GM18499 (cell line): ENCODE data around the gene CELA1.
A peak's percentile ranks its signal among the peaks of the same experiment; 100 is the strongest.

ENCODE experiments used
- ATAC-seq: cut with Tn5 transposase; IDR thresholded peaks from one replicate; pipeline ENCODE4 v1.9.1; 2021; ENCODE audit warnings: moderate number of reproducible peaks; ENCODE audit not compliant: insufficient read depth, unreplicated experiment

Gene CELA1

DNA sequence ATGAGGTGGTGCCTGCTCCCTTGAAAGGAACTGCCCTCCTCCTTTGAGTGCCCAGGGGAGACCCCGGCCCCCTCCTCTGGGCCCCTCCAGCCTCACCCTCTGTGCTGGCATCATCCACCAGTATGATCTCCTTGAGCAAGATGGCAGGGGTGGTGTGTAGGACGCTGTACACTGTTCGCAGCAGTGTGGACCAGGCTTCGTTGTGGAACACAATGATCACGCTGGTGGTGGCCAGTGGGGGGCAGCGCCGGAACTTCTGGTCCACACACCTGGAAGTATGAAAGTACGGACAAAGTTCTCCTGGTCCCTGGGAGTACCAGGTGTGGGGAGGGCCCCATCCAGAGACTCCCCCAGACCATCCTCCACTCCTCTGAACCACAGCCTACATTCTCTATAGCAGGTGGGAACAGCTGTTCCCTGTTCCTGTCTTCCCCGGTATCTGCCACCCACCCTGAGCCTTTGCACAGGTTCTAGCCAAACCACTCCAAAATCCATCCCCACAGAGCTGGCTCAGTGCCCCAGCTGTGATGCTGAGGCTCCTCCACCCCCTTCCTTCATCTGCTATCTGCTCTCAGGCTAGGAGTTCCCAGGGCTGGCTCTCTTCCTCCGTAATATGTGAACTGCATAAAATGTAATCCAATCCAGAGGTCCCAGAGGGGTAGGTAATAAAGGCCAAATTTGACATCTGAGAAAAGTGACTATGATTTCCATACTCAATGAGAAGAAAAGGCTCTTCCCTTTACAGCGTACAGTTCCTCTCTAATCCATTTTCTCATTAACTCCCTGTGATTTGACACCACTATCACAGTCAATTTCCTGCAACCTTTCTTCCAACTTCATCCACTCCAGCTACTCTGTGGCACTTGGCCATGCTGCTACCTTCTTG is 30.9 kb upstream of the CELA1 start:
- ATAC-seq = no peak

DNA sequence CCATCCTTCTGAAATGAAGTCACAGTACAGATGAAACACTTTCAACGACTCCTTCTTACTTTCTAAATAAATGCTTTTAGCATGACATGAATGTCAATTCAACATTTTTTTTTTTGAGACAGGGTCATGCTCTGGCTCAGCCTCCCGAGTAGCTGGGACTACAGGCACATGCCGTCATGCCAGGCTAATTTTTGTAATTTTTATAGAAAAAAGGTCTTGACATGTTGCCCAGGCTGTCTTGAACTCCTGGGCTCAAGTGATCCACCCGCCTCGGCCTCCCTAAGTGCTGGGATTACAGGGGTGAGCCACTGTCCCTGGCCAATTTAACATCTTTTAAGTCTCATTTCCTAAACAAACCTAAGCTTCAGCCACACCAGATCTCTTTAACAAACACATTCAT is 28.4 kb upstream of the CELA1 start:
- ATAC-seq = no peak

DNA sequence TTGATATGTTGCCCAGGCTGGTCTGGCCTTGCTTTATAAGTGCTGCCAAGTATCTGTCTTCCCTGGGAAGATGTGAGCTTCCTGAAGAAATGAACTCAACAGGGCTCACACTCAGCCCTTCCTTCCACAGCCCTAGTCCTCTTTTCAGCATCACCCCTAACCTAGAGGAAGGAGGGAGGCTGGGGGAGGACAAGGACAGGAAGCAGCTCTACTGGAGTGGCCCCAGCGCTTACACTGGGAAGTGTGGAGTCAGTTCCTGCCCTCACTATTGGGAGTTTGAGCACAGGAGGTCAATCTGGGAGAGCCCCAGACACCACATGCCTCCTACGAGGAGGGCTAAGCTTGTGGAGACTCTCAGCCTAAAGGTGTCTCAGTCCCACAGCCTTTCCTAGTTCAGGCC is 27.9 kb upstream of the CELA1 start:
- no peak for ATAC-seq

DNA sequence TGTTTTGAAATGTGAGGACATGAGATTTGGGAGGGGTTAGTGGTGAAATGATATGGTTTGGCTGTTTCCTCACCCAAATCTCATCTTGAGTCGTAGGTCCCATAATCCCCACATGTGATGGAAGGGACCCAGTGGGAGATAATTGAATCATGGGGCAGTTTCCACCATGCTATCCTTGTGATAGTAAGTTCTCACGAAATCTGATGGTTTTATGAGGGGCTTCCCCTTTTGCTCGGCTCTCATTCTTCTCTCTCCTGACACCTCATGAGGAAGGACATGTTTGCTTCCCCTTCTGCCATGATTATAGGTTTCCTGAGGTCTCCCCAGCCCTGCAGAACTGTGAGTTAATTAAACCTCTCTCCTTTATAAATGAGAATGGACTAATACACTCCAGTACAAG is 26.7 kb upstream of the CELA1 start:
- no peak for ATAC-seq

DNA sequence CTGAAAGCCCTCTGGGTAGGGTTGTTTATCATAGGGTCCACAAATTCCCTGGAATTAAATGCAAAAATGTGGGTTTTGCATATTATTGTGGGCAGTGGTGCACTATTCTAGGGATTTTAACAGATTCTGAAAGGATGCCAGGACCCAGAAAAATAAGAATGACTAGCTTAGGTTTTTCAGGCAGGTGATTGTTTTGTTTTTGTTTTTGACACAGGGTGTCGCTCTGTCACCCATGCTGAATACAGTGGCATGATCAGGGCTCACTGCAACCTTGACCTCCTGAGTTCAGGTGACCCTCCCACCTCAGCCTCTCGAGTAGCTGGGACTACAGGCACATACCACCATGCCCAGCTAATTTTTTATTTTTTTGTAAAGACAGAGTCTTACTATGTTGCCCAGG is 25.5 kb upstream of the CELA1 start:
- ATAC-seq = no peak

DNA sequence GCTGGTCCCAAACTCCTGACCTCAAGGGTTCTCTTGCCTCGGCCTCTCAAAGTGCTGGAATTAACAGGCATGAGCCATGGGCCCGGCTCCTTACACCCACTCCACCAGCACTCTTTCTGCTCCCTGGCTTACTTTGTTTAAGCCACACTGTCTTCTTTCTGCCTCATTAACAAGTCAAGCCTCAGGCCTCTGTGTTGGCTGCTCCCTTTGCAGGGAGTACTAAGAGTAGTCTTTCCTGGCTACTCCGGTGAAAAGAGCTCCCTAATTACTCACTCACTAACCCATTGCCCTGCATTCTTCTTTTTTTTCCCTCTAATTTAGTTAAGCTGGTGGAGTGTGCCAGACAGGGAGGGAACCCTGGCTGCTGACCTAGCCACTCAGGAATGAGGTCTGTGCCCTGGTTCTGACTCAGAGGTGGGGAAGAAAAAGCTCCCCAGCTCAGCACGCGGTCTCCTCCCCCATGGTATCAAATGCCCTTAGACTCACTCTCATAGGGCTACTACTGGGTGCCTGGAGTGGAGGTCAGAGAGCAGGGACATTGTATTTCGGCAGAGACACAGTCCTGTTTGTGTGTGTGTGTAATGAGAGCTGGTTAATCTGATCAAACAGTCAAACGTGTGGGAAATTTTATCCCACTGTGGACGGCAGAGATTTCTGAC is 24.9 kb upstream of the CELA1 start:
- ATAC-seq = no peak

DNA sequence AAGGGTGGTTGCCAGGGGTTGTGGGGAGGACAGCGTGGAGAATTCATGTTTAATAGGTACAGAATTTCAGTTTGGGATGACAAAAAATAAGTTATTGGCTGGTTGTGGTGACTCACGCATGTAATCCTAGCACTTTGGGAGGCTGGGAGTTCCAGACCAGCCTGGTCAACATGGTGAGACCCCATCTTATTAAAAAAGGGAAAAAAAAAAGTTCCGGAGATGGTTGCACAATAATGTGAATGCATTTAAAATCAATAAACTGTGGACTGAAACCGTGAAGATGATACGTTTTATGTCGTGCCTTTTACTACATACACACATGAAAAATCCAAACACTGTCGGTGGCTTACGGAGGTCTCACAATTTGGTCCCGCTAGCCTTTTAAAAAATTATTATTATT is 24.2 kb upstream of the CELA1 start:
- no peak for ATAC-seq

DNA sequence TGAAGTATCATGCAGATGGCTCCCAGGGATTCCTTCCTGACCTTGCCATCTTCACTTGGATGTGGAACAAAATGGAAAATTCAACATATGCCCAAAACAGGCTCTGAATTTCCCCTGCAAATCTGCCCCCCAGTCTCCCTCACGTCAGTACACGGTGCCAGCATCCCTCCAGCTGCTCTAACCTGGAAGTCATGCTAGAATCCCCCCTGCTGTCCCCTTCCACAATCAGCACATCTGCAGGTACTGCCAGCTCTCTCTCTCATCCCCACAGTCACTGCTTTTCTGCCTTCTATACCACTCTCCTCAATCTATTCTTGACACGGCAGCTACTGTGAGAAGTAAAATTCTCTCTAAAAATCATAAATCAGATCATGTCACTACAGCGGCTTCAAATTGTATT is 23.1 kb upstream of the CELA1 start:
- no peak for ATAC-seq

DNA sequence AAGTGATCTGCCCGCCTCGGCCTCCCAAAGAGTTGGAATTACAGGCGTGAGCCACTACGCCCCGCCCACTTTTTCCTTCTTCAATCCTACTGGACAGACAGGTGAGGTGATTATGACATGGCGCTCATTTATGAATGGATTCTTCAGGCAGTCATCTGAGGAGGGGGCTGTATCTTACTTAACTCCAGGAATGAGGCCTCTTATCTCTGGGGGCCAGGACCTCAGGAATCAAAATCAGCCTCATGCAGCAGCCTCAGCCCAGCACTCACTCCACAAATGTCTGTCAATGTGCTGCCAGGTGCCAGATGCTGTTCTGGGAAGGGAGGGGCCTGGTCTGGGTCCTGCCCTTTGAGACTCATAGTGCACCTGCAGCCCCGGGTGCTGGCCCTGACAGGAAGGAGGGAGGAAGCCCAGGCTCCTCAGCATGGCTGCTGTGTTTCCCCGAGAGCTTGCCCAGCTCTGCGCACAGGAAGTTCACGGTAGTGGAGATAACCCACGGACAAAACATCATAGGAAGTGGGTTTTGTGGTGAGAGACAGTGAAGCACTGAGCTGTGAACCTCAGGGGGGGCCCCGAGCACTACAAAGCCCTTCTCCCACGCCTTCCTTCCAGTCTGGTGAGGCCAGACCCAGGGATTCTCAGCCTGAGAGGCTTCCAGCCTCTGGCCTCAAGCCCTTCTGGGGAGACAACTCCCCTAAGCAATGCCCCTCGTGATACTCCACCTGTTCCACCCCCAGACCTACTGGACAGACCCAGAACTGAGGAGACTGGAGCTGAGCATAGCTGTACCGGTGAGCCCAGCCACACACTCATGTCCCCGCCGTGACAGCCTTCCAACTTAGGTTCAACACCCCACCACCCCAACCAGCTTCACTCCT is 22.4 kb upstream of the CELA1 start:
- ATAC-seq = peak; percentile 92

DNA sequence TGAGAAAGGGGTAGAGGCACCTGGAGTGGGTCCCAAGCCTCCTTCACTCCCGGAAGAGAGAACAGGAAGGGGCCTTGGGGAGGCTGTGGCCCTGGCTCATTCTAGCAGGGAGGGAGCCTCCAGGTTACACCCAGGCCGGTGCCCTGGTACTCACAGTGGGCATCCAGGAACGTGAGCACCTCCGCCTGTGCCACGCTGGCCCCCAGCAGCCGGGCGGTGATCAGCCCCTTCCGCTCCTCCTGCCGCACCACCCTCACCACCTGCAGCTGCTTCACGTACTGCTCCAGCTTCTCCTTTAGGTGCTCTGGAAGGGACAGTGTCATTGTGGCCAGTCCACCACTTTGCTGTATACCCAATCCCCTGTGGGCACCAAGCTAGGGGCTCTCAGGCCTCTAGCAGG is 18.8 kb upstream of the CELA1 start:
- no peak for ATAC-seq

DNA sequence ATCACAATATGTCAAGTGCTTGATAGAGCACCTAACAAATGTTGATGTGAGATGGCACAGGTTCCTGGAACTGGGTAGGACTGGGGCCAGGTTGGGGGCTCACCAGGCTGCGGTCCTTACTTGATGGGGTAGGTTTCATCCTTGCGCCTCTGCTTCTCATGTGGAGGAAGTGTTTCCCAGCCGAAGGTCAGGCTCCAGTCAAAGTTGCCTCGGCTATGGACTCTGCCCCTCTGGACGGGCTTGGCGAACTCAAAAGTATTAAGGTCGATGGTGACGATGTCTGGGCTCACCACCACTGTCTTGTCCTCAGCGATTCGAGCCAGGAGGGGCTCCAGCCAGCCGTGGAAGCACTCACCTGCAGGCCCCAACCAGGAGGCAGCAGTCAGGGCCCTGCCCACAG is 17.5 kb upstream of the CELA1 start:
- no peak for ATAC-seq

DNA sequence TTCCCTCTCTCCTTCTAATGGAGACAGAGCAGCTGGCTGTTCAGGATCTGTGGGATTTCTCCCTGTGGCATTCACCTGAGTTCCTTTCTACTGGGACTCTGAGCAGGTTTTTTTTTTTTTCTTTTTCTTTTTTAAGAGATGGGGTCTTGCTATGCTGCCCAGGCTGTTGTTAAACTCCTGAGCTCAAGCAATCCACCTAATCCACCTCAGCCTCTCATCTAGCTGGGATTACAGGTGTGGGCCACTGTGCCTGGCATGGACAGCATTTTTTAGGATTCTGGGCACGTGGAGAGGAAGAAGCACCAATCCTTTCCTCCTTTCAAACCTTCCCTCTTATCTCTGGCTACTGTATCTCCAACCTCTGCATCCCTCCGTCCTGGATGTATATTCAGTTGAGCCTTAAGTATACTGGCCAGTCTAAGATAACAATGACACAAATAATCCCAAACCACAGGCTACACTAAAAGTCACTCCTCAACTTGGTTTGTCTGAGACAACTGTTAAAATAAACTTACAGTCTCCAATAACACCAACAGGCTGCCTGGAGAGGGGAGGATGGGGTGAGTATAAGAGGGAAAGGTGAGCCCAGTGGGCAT is 16.4 kb upstream of the CELA1 start:
- no peak for ATAC-seq

DNA sequence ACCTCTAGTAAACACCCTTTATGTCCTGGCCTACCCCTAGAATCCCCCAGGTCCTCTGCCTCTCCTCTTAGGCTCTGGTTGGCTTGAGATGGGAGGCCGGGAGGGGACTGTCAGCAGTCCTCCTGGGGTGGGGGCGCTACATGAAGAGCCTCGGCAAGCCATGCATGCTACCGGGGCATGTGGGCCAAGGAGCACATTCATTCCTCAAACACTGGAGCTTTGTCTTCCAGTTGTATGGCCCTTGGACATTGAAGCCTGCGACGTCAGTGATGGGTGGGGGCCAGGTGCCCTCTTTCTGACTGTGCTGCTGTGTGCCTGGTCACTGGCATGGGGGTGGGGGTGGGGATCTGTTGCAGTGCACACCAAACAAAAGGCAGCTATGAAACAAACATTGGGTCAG is 15.8 kb upstream of the CELA1 start:
- no peak for ATAC-seq

DNA sequence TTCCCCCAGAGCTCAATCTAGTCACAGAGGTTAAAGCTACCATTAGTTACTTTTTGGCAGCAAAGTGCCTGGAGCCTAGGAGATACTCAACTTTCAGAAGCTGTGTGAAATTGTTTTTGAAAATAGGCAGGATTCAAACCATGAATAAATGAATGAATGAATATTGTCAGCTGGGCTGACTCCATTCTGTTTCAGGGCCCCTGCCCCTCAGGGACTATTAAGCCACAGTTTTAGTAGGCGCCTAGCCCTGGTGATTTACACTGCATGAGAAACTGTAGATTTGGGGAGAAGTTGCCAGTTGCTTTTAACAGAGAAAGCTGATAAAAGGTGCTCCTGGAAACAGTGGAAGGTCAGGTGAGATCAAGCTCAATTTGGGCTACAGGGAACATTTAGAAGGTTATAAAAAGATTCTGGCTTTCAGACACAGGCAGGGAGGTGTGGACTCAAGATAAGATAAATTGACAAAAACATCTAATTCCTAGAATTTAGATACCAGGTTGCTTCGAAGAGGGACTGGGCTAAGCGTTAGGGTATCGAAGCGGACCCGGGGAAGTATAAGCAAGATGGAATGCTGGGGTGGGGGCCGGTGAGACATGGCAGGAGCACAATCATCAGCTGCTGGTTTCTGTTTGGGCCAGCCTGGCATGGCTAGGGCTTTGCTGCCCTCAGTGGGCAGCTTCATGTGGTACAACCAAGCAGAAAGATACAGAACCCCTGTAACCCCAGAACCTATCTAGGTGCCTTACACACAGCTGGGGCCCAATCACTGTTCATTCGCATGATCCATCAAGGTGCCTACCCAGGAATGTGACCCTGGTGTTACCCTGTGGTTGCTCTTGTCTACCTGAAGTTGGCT is 14.9 kb upstream of the CELA1 start:
- ATAC-seq = no peak

DNA sequence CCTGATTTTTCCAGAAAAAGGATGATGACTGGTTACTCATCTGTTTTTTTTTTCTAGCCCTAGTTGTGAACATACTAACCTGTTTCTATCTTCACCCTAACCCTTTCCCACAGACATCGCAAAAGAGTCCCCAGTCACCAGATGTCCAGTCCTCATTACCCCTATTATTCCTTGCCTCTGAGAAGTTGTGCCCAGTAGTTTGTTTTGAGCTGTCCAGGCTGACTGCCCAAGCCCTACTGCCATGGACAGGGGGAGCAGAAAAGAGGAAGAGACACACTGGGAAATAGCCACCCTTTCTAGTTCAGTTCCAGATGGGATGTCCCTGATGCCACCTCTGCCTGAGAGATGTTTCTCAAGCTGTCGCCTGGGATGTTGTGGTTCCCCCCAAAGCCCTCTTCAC is 13.8 kb upstream of the CELA1 start:
- no peak for ATAC-seq

DNA sequence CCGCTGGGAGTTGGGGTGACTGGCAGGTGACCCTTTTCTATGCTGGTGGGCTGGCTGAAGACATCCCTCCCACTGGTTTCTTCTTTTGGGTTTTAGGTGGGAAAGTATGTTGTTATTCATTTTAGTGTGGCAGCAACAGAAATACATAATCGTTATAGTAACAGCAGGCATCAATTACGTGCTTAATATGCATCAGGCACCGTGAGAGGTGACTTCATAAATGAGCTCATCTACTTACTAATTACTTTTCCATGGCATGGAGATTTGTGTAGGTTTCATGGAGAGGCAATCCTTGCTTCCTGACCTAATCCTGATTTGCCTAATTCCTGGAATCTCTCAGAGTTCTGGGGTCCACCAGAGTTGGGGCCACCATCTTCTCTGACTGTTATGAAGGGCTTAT is 13.4 kb upstream of the CELA1 start:
- no peak for ATAC-seq

DNA sequence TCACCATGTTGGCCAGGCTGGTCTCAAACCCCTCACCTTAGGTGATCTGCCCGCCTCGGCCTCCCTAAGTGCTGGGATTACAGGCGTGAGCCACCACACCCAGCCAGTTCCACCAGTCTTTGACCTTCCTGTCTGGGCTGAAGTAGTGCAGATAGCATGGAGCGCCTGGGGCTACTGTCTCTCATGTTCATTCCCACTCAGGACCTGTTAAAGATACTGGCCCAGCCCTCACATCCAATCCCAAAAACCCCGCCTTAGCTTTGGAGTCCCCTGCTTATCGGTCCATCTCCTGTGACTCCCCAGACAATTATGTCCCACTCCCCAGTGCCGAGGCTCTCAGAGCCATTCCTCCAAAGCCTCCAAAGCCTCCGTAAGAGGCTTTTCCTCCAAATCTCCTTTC is 12.0 kb upstream of the CELA1 start:
- no peak for ATAC-seq

DNA sequence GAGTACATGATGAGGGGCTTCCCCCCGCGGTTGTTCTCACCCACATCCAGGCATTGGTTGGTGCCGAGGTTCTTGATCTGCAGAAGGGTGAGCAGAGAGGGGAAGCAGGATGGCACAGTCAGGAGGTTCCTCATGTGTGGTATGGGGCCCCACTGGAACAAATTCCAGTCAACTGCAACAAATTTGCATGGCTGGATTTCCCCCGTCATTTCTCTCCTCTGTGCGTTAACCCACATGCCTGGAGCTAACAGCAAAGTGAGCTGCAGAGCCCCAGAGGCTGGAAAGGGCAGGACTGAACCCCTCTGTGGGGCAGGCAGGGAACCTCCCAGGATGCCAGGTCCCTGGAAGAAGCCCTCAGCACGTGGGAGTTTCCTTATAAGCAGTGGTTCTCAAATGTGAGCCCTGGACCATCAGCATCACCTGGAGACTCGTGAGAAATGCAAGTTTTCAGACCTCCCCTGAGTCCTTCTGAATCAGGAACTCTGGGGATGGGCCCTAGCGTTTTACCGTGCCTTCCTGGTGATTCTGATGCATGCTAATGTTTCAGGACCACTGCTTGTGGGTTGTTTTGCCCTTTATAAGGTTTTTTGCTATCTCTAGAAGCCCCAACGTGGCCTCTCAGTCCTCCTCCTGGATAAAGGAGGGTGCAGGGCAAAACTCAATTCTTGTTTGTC is 11.0 kb upstream of the CELA1 start:
- no peak for ATAC-seq

DNA sequence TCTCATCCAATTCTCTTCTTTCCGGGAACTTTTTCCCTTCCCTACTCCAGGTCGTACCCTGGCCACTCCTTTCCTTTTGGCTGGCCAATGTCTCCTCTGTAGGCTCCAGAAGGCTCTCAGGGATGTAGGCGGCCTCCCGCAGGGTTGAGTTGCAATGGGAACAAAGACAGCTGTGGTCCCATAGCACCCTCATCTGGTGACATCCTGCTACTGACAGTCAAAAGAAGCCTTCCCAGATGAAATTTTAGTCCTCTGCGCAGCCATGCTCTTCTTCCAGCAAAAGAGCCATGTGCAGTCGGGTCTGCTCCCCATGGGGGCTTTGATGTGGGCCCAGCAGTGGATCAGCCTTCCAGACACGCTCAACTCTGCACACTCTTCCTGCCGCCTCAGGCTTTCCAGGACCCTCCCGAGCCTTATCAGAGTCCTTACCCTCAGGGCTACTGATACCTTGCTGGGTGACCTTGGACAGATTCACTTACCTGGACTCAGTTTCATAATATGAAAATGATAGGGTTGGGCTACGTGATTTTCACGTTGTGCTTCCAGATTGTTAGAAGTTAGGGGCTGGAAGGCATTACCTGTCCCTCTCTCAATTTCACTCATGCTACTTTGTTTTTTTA is 5.5 kb upstream of the CELA1 start:
- ATAC-seq = no peak
